Superior temporal gyrus (tissue), 1 donor: ENCODE data around the gene RGL1.

Source experiments
- DNase-seq: peaks from one replicate; pipeline ENCODE4 v3.0.0-alpha.2; 2016; ENCODE audit errors: extremely low spot score

RGL1 gene

DNA sequence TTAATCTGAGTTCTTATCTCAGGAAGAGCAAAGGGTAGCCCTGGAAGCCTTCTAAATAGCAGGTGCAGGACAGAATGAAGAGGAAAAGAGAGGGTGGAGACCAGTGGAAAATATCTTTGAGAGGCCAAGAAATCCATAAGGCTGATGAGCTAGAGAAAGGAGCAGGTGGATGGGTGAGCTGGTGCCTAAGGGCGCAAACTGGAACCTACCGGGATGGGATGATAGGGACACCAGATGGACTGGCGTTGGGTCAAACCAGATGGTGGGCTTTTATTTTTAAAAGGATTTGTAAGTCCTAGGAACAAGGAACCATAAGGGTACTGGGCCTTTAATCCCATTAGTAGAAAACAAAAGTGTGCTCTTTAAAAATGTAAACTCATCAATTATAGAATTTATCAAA, 59.7 kb downstream of the RGL1 start:
- no peak for DNase-seq

DNA sequence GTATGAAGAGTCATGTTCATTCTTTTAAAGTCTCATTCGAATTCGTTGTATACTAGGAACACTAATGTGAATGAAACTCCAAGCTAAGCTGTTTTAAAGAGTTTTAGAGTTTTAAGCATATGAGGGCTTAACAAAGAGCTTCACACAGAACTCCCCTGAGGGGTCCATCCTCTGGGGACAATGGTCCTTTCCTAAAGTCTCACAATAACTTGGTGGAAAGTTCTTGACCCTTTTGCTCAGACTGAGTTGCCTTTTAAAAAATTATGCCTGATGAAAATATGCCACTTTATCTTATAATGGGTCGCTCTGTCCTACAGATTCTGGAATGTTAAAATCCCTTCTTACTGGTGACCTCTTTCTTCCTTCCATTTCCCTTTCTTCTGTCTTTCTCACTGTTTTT, 64.3 kb downstream of the RGL1 start:
- DNase-seq = no peak

DNA sequence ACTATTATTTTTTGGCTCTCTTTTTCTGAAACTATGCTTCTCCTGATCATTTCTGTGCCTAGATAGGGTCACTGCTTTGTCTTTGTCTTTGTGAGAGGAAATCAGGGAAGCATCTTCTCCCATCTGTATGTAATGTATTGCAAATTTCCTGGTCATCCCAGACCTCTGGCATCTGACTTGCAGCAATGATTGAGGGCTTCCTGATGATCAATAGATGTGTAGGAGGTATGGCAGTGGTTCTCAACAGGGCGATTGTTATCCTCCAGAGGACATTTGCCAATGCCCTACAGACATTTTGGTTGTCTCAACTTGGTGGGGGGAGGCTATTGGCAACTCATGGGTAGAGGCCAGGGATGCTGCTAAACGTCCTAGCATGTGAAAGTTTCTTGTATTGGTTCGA, 64.7 kb downstream of the RGL1 start:
- no peak for DNase-seq

- peak; percentile 74 for DNase-seq
Measured at GRCh38 chr1:183870351-183871077, 65.6 kb downstream of the RGL1 start.

GRCh38 chr1:183871142-183871541, 66.2 kb downstream of the RGL1 start:
- DNase-seq = peak; percentile 91

DNA sequence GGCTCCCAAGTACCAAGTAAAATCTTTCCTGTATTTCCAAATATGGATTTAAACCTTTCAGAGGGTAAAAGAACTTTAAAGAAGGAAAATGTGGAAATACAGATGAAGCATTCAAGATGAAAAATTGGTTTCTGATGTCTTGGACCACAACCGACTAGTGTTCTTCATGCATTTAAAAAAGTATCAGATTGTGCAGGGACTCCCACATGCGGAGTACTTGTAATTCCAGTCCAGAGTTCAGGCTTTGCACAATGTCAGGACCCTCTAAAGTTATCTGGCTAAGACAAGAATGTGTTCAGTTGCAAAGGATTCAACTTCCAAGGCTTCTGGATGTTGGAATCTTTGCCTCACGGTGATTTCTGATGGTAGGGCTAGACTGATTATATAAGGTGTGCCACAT, 66.7 kb downstream of the RGL1 start:
- DNase-seq = peak; percentile 80

GRCh38 chr1:183872403-183872802, 67.5 kb downstream of the RGL1 start:
- DNase-seq = peak; percentile 64

DNA sequence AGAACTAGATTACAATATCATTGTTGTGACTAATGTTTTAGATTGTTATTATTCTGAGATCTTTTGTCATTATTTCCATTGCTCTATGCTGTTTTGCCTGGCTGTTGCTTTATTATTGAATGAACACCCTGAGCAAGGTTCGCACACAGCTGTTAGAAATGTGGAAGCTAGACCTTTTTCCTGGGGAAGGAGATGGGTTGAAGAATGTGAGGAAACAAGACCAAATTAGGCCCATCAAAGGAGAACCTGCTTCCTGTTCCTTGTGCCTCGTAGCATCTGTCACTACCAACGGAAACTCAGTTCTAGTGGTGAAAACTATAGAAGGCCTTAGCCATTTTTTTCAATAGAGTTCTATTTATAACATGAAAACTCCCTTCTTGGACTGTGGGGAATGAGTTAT, 68.7 kb downstream of the RGL1 start:
- DNase-seq = no peak

DNA sequence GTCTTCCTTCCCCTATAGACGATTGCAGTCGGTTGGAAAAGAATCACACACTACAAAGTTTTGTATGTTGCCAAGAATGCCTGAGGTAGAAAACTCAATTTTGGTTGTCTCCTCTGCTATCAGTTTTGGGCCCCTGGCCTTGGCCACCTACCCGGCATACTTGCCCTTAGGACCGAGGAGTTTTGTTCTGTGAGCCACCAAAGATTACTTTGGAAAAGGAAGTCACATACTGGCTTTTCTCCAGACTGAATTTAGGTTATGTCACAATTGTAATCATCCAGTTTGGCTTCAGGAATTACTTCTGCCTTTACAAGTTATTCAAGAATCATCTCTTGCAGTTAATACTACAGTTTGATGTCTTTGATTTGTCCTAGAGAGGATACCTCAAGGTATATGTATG, 71.4 kb downstream of the RGL1 start:
- no peak for DNase-seq

GRCh38 chr1:183877053-183877720, 72.3 kb downstream of the RGL1 start:
- DNase-seq = peak; percentile 85

DNA sequence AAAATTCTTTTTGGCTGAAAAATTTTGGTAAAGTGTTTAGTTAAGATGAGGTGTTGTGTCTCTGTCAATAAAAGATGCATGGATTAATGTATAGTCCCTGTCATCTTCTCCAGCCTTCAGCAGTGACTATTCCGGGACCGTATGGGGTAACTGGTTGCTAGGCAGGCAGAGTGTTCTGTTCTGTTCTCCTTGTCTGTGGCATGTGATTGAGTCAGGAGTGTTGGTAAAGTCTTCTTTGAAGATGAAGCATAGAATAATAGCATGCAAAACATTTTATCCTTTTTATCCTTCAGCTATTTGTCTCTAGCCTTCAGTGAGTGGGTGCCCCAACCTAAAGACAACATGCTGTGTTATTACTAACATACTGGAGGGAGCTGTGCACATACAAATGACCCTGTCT, 74.6 kb downstream of the RGL1 start:
- no peak for DNase-seq

- DNase-seq = no peak
Measured at GRCh38 chr1:183879966-183880365, 75.0 kb downstream of the RGL1 start.

DNA sequence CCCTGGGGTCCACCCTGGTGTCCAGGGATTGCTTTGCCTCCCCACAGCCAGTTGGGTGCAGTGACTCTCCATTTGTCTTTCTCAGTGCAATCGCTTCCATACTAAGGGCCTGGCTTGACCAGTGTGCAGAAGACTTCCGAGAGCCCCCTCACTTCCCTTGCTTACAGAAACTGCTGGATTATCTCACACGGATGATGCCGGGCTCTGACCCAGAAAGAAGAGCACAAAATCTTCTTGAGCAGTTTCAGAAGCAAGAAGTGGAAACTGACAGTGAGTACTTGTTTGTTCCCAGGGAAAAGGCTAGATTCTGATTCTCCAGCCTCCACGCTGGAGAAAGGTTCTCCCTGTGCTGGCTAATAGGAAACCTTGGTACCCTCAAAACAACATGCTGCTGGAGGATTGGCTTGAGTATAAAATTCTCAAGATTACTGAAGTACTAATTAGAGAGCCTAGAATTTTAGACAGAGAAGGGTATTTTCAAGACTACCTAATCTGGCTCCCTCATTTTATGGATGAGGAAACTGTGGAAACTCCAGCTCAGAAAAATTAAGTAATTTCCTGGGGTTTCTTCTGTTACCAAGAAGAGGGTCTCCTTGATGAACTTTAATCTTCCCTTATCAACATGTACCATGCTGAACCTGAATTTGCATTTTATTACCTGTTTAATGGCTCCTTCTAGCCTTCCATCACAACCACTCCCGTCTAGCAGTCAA, 75.8 kb downstream of the RGL1 start:
- no peak for DNase-seq

DNA sequence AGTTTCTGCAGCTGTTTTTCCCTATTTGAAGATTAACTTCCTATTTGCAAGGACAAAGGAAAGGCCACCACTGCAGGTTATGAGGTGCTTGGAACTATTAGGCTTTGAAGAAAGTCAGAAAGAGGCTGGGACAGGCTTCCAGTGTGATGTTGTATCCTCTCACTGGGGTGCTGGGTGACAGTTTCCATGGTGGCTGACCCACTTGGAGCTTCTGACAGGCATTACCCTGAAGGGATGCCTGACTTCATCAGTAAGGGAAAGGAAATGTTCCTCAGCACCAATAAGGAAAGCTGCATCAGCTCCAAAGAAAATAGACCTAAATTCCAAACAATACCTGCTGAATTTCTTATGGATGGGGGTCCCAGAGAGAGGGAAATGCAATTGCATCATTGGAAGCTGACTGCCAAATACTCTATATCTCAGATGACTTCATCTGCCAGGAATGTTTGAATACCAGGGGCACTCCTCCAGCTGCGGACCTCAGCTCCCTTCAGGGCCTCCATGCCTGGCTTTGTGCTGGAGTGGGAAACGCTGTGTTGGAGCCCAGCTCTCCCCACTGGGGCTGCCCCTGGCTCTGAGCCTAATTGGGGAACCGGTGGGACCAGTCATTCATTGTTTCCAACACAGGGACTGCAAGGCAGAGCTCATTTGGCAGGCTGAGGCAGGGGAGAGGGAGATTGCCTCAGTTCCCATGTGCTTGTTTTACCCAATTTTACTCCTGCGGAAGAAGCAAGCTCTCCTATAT, 76.6 kb downstream of the RGL1 start:
- DNase-seq = peak; percentile 49

DNA sequence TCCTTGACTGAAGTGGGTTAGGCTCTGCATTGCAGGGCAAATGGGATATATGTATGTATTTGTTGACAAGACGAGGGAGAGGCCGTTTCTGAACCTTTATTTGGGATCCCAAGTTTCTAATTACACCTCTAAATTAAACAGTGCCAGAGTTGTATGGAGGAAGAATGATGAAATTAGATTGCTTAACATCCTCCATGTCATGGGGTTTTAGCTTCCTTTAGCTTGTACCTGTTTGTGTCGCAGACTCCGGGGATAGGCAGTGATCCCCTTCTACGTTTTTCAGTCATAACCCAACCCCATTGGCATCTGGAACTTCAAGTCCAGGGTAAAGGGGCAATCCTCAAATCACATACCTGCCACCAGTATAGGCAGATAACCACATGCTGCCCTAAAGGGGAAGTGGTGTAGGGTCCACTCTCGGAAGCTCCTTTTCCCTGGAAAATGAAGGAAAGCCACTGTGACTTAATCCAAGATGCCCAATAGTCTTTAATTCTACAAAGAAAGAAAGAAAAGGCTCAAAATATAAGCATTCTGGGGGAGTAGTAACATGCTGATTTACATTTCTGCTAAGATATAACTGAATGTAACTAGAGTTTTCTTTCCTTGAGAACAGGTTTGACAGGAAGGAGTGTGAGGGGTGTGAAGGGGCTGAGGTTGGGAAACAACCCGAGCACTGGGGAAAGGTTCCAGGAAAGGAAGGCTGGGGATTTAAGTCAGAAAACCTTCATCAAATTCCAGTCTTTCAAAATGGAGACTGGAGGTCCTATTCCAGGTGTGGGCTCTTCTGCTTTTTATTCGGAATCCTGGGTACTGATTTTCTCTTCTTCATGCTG, 77.6 kb downstream of the RGL1 start:
- no peak for DNase-seq

DNA sequence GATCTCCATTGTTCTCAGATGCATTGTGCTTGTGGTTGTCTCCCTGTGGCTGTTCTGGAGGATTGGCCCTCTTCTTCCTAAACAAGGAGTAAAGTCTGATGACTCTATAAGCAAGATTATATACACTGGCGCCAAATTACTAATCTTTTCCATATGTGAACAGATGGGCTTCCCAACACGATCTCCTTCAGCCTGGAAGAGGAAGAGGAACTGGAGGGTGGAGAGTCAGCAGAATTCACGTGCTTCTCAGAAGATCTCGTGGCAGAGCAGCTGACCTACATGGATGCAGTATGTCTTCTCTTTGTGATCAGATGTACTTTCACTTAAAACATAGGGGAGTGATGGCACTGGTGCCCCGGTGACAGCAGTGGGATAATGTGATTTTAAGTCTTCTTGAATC, 78.7 kb downstream of the RGL1 start:
- DNase-seq = no peak

GRCh38 chr1:183884526-183884925, 79.6 kb downstream of the RGL1 start:
- DNase-seq = no peak

GRCh38 chr1:183885142-183885735, 80.3 kb downstream of the RGL1 start:
- DNase-seq = no peak

DNA sequence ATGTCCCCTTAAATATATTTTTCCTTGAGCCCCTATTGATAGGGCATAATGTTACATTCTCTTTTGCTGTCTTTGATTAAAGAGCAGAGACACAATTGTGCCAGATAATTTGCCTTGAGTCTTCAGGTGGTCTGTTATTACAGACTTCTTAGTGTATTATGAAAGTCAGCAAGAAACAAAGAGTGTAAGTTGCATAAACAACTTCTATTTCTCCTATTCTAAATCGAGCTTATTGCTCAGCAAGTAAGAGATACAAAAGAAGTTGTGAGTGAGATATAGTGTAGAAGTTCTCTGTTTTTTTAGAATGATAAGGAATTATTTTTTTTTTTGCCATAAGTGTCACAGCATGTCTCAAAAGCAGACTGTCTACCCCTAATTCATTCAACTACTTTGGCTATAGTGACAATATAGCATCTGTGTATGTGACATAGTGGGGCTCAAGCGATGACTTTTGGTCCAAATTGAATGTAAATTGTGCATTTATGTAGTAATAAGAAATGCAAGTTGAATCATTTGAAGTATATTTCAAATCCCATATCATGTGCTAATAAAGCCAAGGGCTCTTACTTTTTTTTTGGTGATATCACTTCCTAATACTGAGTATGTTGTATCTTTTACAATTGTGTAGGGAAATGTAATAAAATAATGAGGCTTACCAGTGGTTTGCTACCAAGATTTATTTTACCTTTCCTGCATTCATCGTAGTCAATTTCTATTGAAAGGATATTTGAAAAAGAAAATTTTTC, 81.3 kb downstream of the RGL1 start:
- no peak for DNase-seq

- no peak for DNase-seq
Measured at GRCh38 chr1:183886853-183887252, 81.9 kb downstream of the RGL1 start.
